Astrocyte of the spinal cord (primary cell): ENCODE results near the gene AK1.
"Not testable (repeated sequence)": the region's sequence is repeated elsewhere in the genome, so short reads cannot be mapped to it uniquely, and the experiment has no call there.

Experiments used
- DNase-seq: peaks from one replicate; pipeline ENCODE4 v3.0.0; 2011; ENCODE audit warnings: low read depth, low spot score
- H3K4me3 ChIP-seq: 2 replicates; pipeline ENCODE4 v1.5.1; 2011; ENCODE audit warnings: low read depth, mild to moderate bottlenecking, low read length, moderate library complexity
- in situ Hi-C: cut with HindIII; loops from 2 replicates; pipeline ENCODE4 v1.10.0; 2017; ENCODE audit warnings: low sequenced_read_pairs
- TF ChIP-seq, protein P1 (sequence below): IDR thresholded peaks from 2 replicates; pipeline ENCODE4 v1.5.1; 2012; ENCODE audit warnings: low read depth, mild to moderate bottlenecking, low read length, inconsistent platforms

AK1 gene

GRCh38 chr9:127885508-127886281 is 8.2 kb upstream of the AK1 start:
- no peak for DNase-seq
- TF ChIP-seq, protein P1, sequence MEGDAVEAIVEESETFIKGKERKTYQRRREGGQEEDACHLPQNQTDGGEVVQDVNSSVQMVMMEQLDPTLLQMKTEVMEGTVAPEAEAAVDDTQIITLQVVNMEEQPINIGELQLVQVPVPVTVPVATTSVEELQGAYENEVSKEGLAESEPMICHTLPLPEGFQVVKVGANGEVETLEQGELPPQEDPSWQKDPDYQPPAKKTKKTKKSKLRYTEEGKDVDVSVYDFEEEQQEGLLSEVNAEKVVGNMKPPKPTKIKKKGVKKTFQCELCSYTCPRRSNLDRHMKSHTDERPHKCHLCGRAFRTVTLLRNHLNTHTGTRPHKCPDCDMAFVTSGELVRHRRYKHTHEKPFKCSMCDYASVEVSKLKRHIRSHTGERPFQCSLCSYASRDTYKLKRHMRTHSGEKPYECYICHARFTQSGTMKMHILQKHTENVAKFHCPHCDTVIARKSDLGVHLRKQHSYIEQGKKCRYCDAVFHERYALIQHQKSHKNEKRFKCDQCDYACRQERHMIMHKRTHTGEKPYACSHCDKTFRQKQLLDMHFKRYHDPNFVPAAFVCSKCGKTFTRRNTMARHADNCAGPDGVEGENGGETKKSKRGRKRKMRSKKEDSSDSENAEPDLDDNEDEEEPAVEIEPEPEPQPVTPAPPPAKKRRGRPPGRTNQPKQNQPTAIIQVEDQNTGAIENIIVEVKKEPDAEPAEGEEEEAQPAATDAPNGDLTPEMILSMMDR: no peak
- H3K4me3 ChIP-seq: no peak overlapping the region
- in situ Hi-C loops: no loop called here

DNA sequence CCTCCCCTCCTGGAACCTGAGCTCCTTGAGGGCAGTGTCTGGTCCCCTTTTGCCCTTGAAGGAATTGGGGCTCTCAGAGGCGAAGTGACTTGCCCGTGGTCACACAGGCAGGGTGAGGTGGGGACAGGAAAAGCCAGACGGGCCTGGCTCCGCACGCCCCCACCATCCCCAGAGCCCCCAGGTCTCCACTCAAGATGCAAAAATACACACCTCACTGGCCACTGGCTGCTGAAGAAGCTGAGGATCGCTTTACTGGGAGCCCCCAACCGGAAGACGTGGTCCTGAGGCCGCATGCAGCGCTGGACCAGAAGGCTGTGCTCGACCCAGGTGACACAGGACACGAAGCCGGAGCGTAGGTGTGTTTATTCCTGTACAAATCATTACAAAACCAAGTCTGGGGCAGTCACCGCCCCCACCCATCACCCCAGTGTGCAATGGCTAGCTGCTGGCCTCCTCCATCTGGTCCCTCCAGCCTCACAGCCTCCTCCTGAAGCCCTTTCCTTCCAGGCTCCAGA is 7.6 kb upstream of the AK1 start:
- TF ChIP-seq, protein P1: no peak
- in situ Hi-C loops: no loop called here
- no peak overlapping the region for H3K4me3 ChIP-seq
- no peak for DNase-seq

DNA sequence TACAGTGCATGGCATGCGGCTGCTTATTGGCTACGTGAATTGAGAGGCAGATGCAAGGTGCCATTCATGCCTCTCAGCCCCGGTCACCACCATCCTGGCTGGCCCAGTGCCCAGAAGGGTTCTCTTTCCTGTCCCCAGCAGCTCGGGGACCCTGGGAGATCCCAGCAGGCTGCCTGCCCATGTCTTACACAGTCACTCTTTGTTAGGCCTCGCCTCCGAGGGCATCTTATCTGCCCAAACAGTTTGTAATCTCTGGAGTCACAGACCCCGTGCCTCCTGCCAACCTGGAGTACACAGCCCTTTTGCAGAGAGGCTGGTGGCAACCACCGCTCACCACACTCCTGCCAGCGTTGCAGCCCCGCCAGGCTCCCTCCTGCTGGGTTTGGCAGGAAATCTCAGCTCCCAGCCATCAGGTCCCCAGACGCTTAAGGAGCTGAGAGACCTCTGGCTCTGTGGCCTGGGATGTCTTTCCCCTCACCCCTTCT is 7.0 kb upstream of the AK1 start:
- in situ Hi-C loops: no loop called here
- TF ChIP-seq, protein P1: no peak
- no peak overlapping the region for H3K4me3 ChIP-seq
- DNase-seq: no peak

DNA sequence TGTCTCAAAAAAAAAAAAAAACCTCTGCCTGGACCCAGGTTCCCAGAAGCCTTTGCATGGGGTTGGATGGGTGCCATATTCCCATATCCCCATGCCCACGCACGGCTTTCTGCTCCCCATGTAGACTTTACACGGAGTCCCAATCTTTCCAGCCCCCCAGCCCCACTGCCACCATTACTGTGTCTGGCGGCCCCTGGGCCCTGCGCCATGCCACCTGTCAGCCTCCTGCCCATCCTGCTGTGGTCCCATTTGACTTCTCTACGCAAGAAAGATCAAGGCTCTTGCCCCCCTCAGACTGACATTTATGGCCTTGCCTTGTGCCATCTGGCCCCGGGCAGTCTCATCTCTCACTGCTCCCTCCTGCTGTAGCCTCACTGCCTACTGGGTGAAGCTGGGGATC is 6.5 kb upstream of the AK1 start:
- in situ Hi-C loops: no loop called here
- H3K4me3 ChIP-seq: no peak overlapping the region
- no peak for DNase-seq
- TF ChIP-seq, protein P1: no peak

- H3K4me3 ChIP-seq, in situ Hi-C loops, DNase-seq: not testable (repeated sequence)
These were observed 4.2 kb upstream of the AK1 start for GRCh38 chr9:127881715-127882114.

- in situ Hi-C loops: no loop called here
- no peak overlapping the region for H3K4me3 ChIP-seq
- TF ChIP-seq, protein P1: no peak
- DNase-seq: no peak
These were observed 2.7 kb upstream of the AK1 start for GRCh38 chr9:127880143-127880542.

DNA sequence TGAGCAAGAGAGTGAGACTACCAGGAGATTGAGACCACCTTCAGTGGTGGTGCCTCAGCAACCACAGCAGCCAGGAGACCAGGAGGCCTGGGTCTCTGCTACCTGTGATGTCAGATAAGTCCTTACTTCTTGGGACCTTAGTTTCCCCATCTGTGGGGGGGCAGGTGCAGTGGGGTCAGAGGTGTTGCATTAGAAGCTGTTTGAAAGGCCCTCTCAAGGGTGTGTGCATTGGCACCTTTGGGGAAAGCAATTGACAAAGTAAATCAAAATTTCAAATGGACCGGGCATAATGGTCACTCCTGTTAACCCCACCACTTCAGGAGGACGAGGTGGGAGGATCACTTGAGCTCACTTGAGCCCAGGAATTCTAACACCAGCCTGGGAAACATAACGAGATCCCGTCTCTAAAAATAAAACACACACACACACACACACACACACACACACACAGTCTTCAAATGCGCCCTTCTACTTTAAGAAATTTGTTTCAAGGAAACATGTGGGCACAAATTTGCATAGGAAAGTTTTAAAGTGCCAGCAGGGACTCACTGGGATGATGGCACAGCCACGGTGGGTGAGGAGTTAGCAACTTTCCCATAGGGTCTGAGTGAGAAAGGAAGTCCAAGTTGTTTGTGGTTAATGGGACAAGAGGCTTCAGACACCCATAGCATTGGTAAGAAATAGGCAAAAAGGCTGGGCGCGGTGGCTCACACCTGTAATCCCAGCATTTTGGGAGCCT is 1.3 kb upstream of the AK1 start:
- H3K4me3 ChIP-seq: no peak overlapping the region
- no peak for DNase-seq
- in situ Hi-C loops: no loop called here
- TF ChIP-seq, protein P1: no peak
